ENCODE results near the gene MRTO4. TPM values are rescaled to one million over a fixed set of nuclear protein-coding genes. Genes with fewer than 3 reads are reported as not detected.

MRTO4 gene
- total and polyA plus RNA-seq, 10 of the 15 experiments (the other 5 are each of a cell fraction or from before 2014, with no cell fraction given) = 43.5 to 99.5 (median 69.7) TPM

GRCh38 chr1:19251305-19252196, at the start of gene MRTO4, which contains the start of gene EMC1 (continued):
- TF ChIP-seq E4F1 (IDR thresholded peaks at IDR 0.05; ENCODE audit: borderline replicate concordance, partially characterized antibody) (peak; percentile 73), ZZZ3 (IDR thresholded peaks at IDR 0.05; ENCODE audit: control insufficient read depth, insufficient read length, low read depth) (no peak), RAD51 (IDR thresholded peaks at IDR 0.05) (no peak), FOXM1 (IDR thresholded peaks at IDR 0.05; ENCODE audit: low read depth, low read length) (no peak), SPI1 (IDR thresholded peaks at IDR 0.05; ENCODE audit: borderline replicate concordance, insufficient read depth, low read depth, low read length) (no peak), MYB (IDR thresholded peaks at IDR 0.05; ENCODE audit: borderline replicate concordance, low read depth, low read length) (peak; percentile 95), KDM1A (IDR thresholded peaks at IDR 0.05; ENCODE audit: borderline replicate concordance) (no peak), RAD21 (IDR thresholded peaks at IDR 0.05; ENCODE audit: insufficient read depth, low read depth, low read length) (no peak), USF1 (IDR thresholded peaks at IDR 0.05; ENCODE audit: borderline replicate concordance, extremely low read length, insufficient read depth, low read depth, low read length) (peak; percentile 25), STAT1 (conservative IDR thresholded peaks at IDR 0.05) (peak; percentile 97), ZNF592 (IDR thresholded peaks at IDR 0.05) (peak; percentile 96), MEF2B (IDR thresholded peaks at IDR 0.05; ENCODE audit: partially characterized antibody, poor library complexity, severe bottlenecking) (peak; percentile 58), SMC3 (IDR thresholded peaks at IDR 0.05; ENCODE audit: borderline replicate concordance, low read length) (0 out of 2 replicates have a peak, but pooled peaks have one; percentile 12), ZBTB4 (CRISPR knock-in tag; IDR thresholded peaks at IDR 0.05) (no peak), E2F4 (IDR thresholded peaks at IDR 0.05; ENCODE audit: low read depth, low read length) (peak; percentile 68), FOXK2 (IDR thresholded peaks at IDR 0.05) (peak; percentile 36; the same call in 1 of the 2 replicates)

All from GM12878 (cell line).